ACC112 (cell line): ENCODE results near the gene LPP.

Source experiments
- H2AFZ ChIP-seq: fragments of 200-600 bp; sonication (generic); one replicate; pipeline ENCODE4 v1.6.0; 2017; ENCODE audit warnings: antibody characterized with exemption, low read length; ENCODE audit not compliant: unreplicated experiment
- H3K27ac ChIP-seq: fragments of 200-600 bp; sonication (generic); 2 replicates; pipeline ENCODE4 v1.5.1; 2014; ENCODE audit warnings: low read depth, mild to moderate bottlenecking, antibody characterized with exemption, low read length, moderate library complexity
- H3K27me3 ChIP-seq: fragments of 200-600 bp; sonication (generic); 2 replicates; pipeline ENCODE4 v1.6.1; 2014; ENCODE audit warnings: mild to moderate bottlenecking, antibody characterized with exemption, low read length, moderate library complexity, mixed read lengths; ENCODE audit not compliant: insufficient read depth
- H3K36me3 ChIP-seq: fragments of 200-600 bp; sonication (generic); 2 replicates; pipeline ENCODE4 v1.6.1; 2016; ENCODE audit warnings: mild to moderate bottlenecking, antibody characterized with exemption, low read length, moderate library complexity, mixed read lengths; ENCODE audit not compliant: insufficient read depth
- H3K4me1 ChIP-seq: fragments of 200-600 bp; sonication (generic); one replicate; pipeline ENCODE4 v1.6.1; 2016; ENCODE audit warnings: low read length, mixed read lengths; ENCODE audit not compliant: insufficient read depth, unreplicated experiment, control insufficient read depth
- H3K4me3 ChIP-seq: fragments of 200-600 bp; sonication (generic); 2 replicates; pipeline ENCODE4 v1.5.1; 2014; ENCODE audit warnings: mild to moderate bottlenecking, low read depth, low read length
- H3K79me2 ChIP-seq: fragments of 200-600 bp; sonication (generic); one replicate; pipeline ENCODE4 v1.6.0; 2016; ENCODE audit warnings: low read length; ENCODE audit not compliant: control insufficient read depth, unreplicated experiment, insufficient read depth

Gene LPP

GRCh38 chr3:188326968-188327367, 173.0 kb downstream of the LPP start:
- Histone ChIP-seq H3K36me3 (peaks cover 28% of the 10 kb centered on the region), H3K27me3 (no peaks in the 10 kb centered on the region), H3K27ac (no peak overlapping the region; the same call in 1 of the 2 replicates), H3K4me3 (no peak overlapping the region), H2AFZ (no peak overlapping the region), H3K79me2 (peaks cover 26% of the 10 kb centered on the region), H3K4me1 (peaks cover 6% of the 10 kb centered on the region)

GRCh38 chr3:188327433-188327832, 173.5 kb downstream of the LPP start:
- H3K27ac ChIP-seq: no peak overlapping the region
- no peaks in the 10 kb centered on the region for H3K27me3 ChIP-seq
- H3K4me1 ChIP-seq: peaks cover 6% of the 10 kb centered on the region
- peaks cover 28% of the 10 kb centered on the region for H3K36me3 ChIP-seq
- peaks cover 23% of the 10 kb centered on the region for H3K79me2 ChIP-seq
- no peak overlapping the region for H2AFZ ChIP-seq
- H3K4me3 ChIP-seq: no peak overlapping the region

- no peak overlapping the region for H3K27ac ChIP-seq
Observed at GRCh38 chr3:188330138-188330537, 176.2 kb downstream of the LPP start.

GRCh38 chr3:188331166-188331565, 177.2 kb downstream of the LPP start:
- H3K79me2 ChIP-seq: peaks cover 17% of the 10 kb centered on the region
- H3K36me3 ChIP-seq: peaks cover 33% of the 10 kb centered on the region
- no peak overlapping the region for H2AFZ ChIP-seq
- H3K4me1 ChIP-seq: peaks cover 6% of the 10 kb centered on the region
- no peak overlapping the region for H3K27ac ChIP-seq
- no peak overlapping the region for H3K4me3 ChIP-seq
- H3K27me3 ChIP-seq: no peaks in the 10 kb centered on the region

More at GRCh38 chr3:188330138-188330537, 176.2 kb downstream of the LPP start:
- Histone ChIP-seq H3K36me3 (peaks cover 32% of the 10 kb centered on the region), H3K27me3 (no peaks in the 10 kb centered on the region), H3K4me1 (peaks cover 6% of the 10 kb centered on the region), H3K4me3 (no peak overlapping the region), H2AFZ (no peak overlapping the region), H3K79me2 (peaks cover 19% of the 10 kb centered on the region)

DNA sequence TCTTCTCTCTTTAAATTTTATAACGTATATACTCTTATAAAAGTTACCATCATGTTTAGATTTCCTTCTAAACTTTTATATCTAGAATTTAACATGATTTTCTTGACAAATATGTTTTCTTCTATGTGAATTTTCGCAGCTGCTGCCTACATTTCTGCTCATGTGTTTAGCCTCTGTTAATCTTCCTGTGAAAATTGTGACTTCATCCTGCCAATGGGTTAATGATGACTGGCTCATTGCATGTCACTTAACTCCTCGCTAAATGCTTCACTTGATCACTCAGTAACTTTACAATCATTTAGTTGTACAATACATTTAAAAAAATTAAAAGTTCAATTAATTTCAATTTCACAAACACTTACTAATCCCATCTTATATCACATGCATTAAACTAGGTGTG, 178.1 kb downstream of the LPP start:
- H3K36me3 ChIP-seq: peaks cover 26% of the 10 kb centered on the region
- no peak overlapping the region for H2AFZ ChIP-seq
- peaks cover 22% of the 10 kb centered on the region for H3K79me2 ChIP-seq
- no peak overlapping the region for H3K4me3 ChIP-seq
- H3K27me3 ChIP-seq: no peaks in the 10 kb centered on the region
- peaks cover 4% of the 10 kb centered on the region for H3K4me1 ChIP-seq
- H3K27ac ChIP-seq: no peak overlapping the region

GRCh38 chr3:188335656-188336055, 181.7 kb downstream of the LPP start:
- Histone ChIP-seq H2AFZ (no peak overlapping the region), H3K4me1 (peaks cover 12% of the 10 kb centered on the region), H3K27ac (no peak overlapping the region), H3K27me3 (no peaks in the 10 kb centered on the region), H3K4me3 (no peak overlapping the region), H3K36me3 (peaks cover 9% of the 10 kb centered on the region; the same call in 1 of the 2 replicates), H3K79me2 (peaks cover 33% of the 10 kb centered on the region)

DNA sequence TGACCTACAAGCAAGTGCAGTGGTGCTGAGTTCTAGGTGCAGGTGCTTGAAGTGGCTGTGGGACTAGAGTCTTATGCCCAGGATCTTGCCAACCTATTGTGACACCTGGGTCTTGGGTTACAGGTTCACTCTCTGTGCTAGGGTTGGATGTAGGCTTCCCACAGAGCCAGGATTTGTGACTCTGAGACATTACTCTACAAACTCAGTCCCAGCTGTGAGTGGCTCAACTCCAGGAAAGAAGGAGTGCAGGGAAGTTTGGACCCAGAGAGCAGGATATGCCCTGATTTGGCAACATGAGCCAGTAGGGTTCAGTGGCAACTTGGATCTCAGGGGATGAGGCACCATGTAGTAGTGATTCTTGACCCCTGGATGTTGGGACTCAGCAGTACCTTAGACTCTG, 182.2 kb downstream of the LPP start:
- Histone ChIP-seq H3K27me3 (no peaks in the 10 kb centered on the region), H2AFZ (no peak overlapping the region), H3K27ac (no peak overlapping the region), H3K36me3 (peaks cover 9% of the 10 kb centered on the region; the same call in 1 of the 2 replicates), H3K79me2 (peaks cover 33% of the 10 kb centered on the region), H3K4me1 (peaks cover 15% of the 10 kb centered on the region), H3K4me3 (no peak overlapping the region)

GRCh38 chr3:188337232-188337631, 183.3 kb downstream of the LPP start:
- no peaks in the 10 kb centered on the region for H3K27me3 ChIP-seq
- H3K4me1 ChIP-seq: peaks cover 17% of the 10 kb centered on the region
- H3K36me3 ChIP-seq: peaks cover 9% of the 10 kb centered on the region; the same call in 1 of the 2 replicates
- H3K27ac ChIP-seq: no peak overlapping the region
- peaks cover 33% of the 10 kb centered on the region for H3K79me2 ChIP-seq
- H2AFZ ChIP-seq: no peak overlapping the region
- H3K4me3 ChIP-seq: no peak overlapping the region

GRCh38 chr3:188338086-188338485, 184.1 kb downstream of the LPP start:
- H3K79me2 ChIP-seq: peaks cover 33% of the 10 kb centered on the region
- H3K27me3 ChIP-seq: no peaks in the 10 kb centered on the region
- H3K36me3 ChIP-seq: peaks cover 9% of the 10 kb centered on the region; the same call in 1 of the 2 replicates
- no peak overlapping the region for H3K27ac ChIP-seq
- H3K4me1 ChIP-seq: peaks cover 17% of the 10 kb centered on the region
- H2AFZ ChIP-seq: no peak overlapping the region
- no peak overlapping the region for H3K4me3 ChIP-seq

- no peak overlapping the region for H3K4me3 ChIP-seq
- H2AFZ ChIP-seq: no peak overlapping the region
- H3K36me3 ChIP-seq: peaks cover 9% of the 10 kb centered on the region; the same call in 1 of the 2 replicates
- peaks cover 17% of the 10 kb centered on the region for H3K4me1 ChIP-seq
- no peaks in the 10 kb centered on the region for H3K27me3 ChIP-seq
- H3K79me2 ChIP-seq: peaks cover 33% of the 10 kb centered on the region
- H3K27ac ChIP-seq: no peak overlapping the region
Observed at GRCh38 chr3:188339410-188340295, 185.7 kb downstream of the LPP start.

DNA sequence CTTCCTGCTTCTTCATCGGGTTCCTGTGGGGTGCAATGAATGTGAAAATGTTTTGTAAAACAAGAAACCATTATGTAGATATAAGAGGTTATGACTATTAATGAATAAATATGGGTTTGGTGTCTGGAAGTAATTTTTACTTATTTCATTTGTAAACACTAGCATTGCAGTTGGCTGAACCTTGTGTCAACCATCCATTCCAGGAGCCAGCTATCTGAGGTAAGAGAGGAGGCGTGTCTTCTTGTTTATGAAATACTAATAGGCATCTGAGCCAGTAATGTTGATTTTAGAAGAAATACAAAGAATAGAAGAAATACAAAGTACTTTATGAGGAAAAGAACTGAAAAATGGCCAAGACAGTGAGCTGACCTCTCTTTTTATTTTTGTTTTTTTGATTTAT, 187.5 kb downstream of the LPP start:
- no peak overlapping the region for H3K27ac ChIP-seq
- H2AFZ ChIP-seq: no peak overlapping the region

More for the DNA sequence above, 187.5 kb downstream of the LPP start:
- Histone ChIP-seq H3K27me3 (no peaks in the 10 kb centered on the region), H3K4me3 (no peak overlapping the region), H3K4me1 (peaks cover 27% of the 10 kb centered on the region), H3K79me2 (peaks cover 18% of the 10 kb centered on the region), H3K36me3 (no peaks in the 10 kb centered on the region)
